WTC11 (cell line): ENCODE data around the gene GOLT1B.

Experiments
- CTCF ChIP-seq: fragments of 200-600 bp; IDR thresholded peaks from 2 replicates; pipeline ENCODE4 v1.8.0; 2022; ENCODE audit warnings: antibody characterized with exemption
- FOXJ3 ChIP-seq: sonication (generic); formaldehyde crosslinking; IDR thresholded peaks from 2 replicates; pipeline ENCODE4 v1.9.0; 2021; ENCODE audit warnings: missing genetic modification reagents, mild to moderate bottlenecking, borderline replicate concordance

- TF ChIP-seq CTCF, result no peak
- no peak for TF ChIP-seq FOXJ3
These were observed 40.8 kb downstream of the GOLT1B start for GRCh38 chr12:21542403-21542802.
